GM21390 (cell line): ENCODE data around the gene SKIDA1.

Experiments
- ATAC-seq: cut with Tn5 transposase; IDR thresholded peaks from one replicate; pipeline ENCODE4 v1.9.1; 2021; ENCODE audit not compliant: unreplicated experiment

Gene SKIDA1

GRCh38 chr10:21487416-21488180 is 37.9 kb downstream of the SKIDA1 start:
- no peak for ATAC-seq

- no peak for ATAC-seq
Observed at GRCh38 chr10:21482821-21483220, 42.7 kb downstream of the SKIDA1 start.

- no peak for ATAC-seq
Observed at GRCh38 chr10:21481407-21481806, 44.1 kb downstream of the SKIDA1 start.

GRCh38 chr10:21479570-21480315 is 45.7 kb downstream of the SKIDA1 start:
- ATAC-seq = no peak

GRCh38 chr10:21475393-21475792 is 50.1 kb downstream of the SKIDA1 start:
- no peak for ATAC-seq

- ATAC-seq = no peak
Observed at GRCh38 chr10:21473541-21473940, 51.9 kb downstream of the SKIDA1 start.

GRCh38 chr10:21473135-21473534 is 52.3 kb downstream of the SKIDA1 start:
- no peak for ATAC-seq

- ATAC-seq = no peak
Observed at GRCh38 chr10:21468086-21468485, 57.4 kb downstream of the SKIDA1 start.

- no peak for ATAC-seq
Observed at GRCh38 chr10:21467633-21468032, 57.8 kb downstream of the SKIDA1 start.

- no peak for ATAC-seq
Observed at GRCh38 chr10:21464134-21464533, 61.3 kb downstream of the SKIDA1 start.
